ENCODE data around the gene FMOD. TPM values are rescaled to one million over a fixed set of nuclear protein-coding genes. Genes with fewer than 3 reads are reported as not detected.

Gene FMOD
- total RNA-seq, 1 donor from 2014 or later: 11.2 TPM

GRCh38 chr1:203306089-203306964 lies 44.6 kb downstream of the FMOD start:
- Histone ChIP-seq H3K27me3 (ENCODE audit: low read depth) (no peaks in the 10 kb centered on the region), H3K27ac (replicated peaks) (peak overlapping the region; percentile 99), H3K9me3 (replicated peaks) (no peaks in the 10 kb centered on the region), H3K4me1 (peaks cover 63% of the 10 kb centered on the region), H3K36me3 (peaks cover 39% of the 10 kb centered on the region), H3K4me3 (peak overlapping the region; percentile 94)
- peak; percentile 87 for DNase-seq
- TF ChIP-seq CTCF (IDR thresholded peaks at IDR 0.05; ENCODE audit: borderline replicate concordance): no peak
- intact Hi-C loops (cut with micrococcal nuclease): loop anchor here (5.0 kb wide), 1 partner anchor 34 kb away; no protein-coding TSS in a partner anchor

GRCh38 chr1:203305809-203306088 lies 45.2 kb downstream of the FMOD start:
- DNase-seq: no peak
- H3K27me3 ChIP-seq (ENCODE audit: low read depth): no peaks in the 10 kb centered on the region
- H3K4me3 ChIP-seq: peak overlapping the region; percentile 94
- peak overlapping the region; percentile 99 for H3K27ac ChIP-seq (replicated peaks)
- peaks cover 38% of the 10 kb centered on the region for H3K36me3 ChIP-seq
- H3K4me1 ChIP-seq: peaks cover 62% of the 10 kb centered on the region
- H3K9me3 ChIP-seq (replicated peaks): no peaks in the 10 kb centered on the region
- intact Hi-C loops (cut with micrococcal nuclease): loop anchor here (5.0 kb wide), 1 partner anchor 33 kb away; no protein-coding TSS in a partner anchor
- no peak for TF ChIP-seq CTCF (IDR thresholded peaks at IDR 0.05; ENCODE audit: borderline replicate concordance)

- peaks cover 32% of the 10 kb centered on the region for H3K36me3 ChIP-seq
- H3K27ac ChIP-seq (replicated peaks): peak within 1 kb of the TSS; percentile 99
- DNase-seq: peak; percentile 95
- intact Hi-C loops (cut with micrococcal nuclease): loop anchor here (5.0 kb wide), 1 partner anchor 33 kb away; no protein-coding TSS in a partner anchor
- H3K27me3 ChIP-seq (ENCODE audit: low read depth): no peaks in the 10 kb centered on the region
- H3K4me1 ChIP-seq: peaks cover 60% of the 10 kb centered on the region
- H3K9me3 ChIP-seq (replicated peaks): no peaks in the 10 kb centered on the region
- peak within 1 kb of the TSS; percentile 94 for H3K4me3 ChIP-seq
- no peak for TF ChIP-seq CTCF (IDR thresholded peaks at IDR 0.05; ENCODE audit: borderline replicate concordance)
Observed at GRCh38 chr1:203304919-203305808, 45.8 kb downstream of the FMOD start, which contains the start of gene BTG2. Gene BTG2, plus strand, starts transcription at chr1:203305519. Its CDS starts 88 bp downstream, at chr1:203305607.

GRCh38 chr1:203304391-203304918 lies 46.5 kb downstream of the FMOD start:
- no peak for DNase-seq
- peaks cover 53% of the 10 kb centered on the region for H3K4me1 ChIP-seq
- H3K27me3 ChIP-seq (ENCODE audit: low read depth): no peaks in the 10 kb centered on the region
- H3K9me3 ChIP-seq (replicated peaks): no peaks in the 10 kb centered on the region
- peak overlapping the region; percentile 94 for H3K4me3 ChIP-seq
- peak overlapping the region; percentile 99 for H3K27ac ChIP-seq (replicated peaks)
- peaks cover 25% of the 10 kb centered on the region for H3K36me3 ChIP-seq
- TF ChIP-seq CTCF (IDR thresholded peaks at IDR 0.05; ENCODE audit: borderline replicate concordance): no peak
- intact Hi-C loops (cut with micrococcal nuclease): no loop called here

GRCh38 chr1:203302894-203303293 lies 48.0 kb downstream of the FMOD start:
- TF ChIP-seq CTCF (IDR thresholded peaks at IDR 0.05; ENCODE audit: borderline replicate concordance): no peak
- Histone ChIP-seq H3K27ac (replicated peaks) (no peak overlapping the region), H3K4me1 (peaks cover 37% of the 10 kb centered on the region), H3K36me3 (peaks cover 11% of the 10 kb centered on the region), H3K4me3 (no peak overlapping the region), H3K9me3 (replicated peaks) (no peaks in the 10 kb centered on the region), H3K27me3 (ENCODE audit: low read depth) (no peaks in the 10 kb centered on the region)
- intact Hi-C loops (cut with micrococcal nuclease): no loop called here
- no peak for DNase-seq
